Measurements from ENCODE around the gene NPAS3.

- TF ChIP-seq POLR2A (IDR thresholded peaks at IDR 0.05) (no peak), CTCF (IDR thresholded peaks at IDR 0.05 in 8 of 11, conservative IDR thresholded peaks at IDR 0.05 in 3 of 11) (no peak)
Observed at GRCh38 chr14:33515441-33515840, 576.8 kb downstream of the NPAS3 start.
